ENCODE measurements around the gene TEX2. TPM values are rescaled to one million over a fixed set of nuclear protein-coding genes. Genes with fewer than 3 reads are reported as not detected.

TEX2 gene
- total RNA-seq, 2 experiments from 2014 or later: 14.0 to 14.5 TPM

GRCh38 chr17:64174686-64175456 is 88.2 kb downstream of the TEX2 start:
- no peak overlapping the region for H3K27ac Mint-ChIP-seq
- DNase-seq: no peak
- ATAC-seq: no peak
- peaks cover 25% of the 10 kb centered on the region for H3K36me3 Mint-ChIP-seq (ENCODE audit: low read depth)
- H3K4me3 Mint-ChIP-seq: no peak overlapping the region
- ChIA-PET CTCF (interaction anchor here (4.4 kb wide), 1 partner anchor 116 kb away, joined by 14 read pairs; no protein-coding TSS in a partner anchor), POLR2A (no interaction called here)
- H3K9me3 Mint-ChIP-seq: no peaks in the 10 kb centered on the region
- H3K27me3 Mint-ChIP-seq: no peaks in the 10 kb centered on the region
- H3K4me1 Mint-ChIP-seq (ENCODE audit: low read depth): no peaks in the 10 kb centered on the region
- intact Hi-C loops (cut with micrococcal nuclease): no loop called here
- no peak for TF ChIP-seq CTCF (IDR thresholded peaks at IDR 0.05)

- POLR2A ChIA-PET: interaction anchor here (1.4 kb wide), 1 partner anchor 9 kb away, joined by 5 read pairs; no protein-coding TSS in a partner anchor
These were observed 89.4 kb downstream of the TEX2 start for GRCh38 chr17:64173646-64174045.

GRCh38 chr17:64172510-64172909 is 90.5 kb downstream of the TEX2 start:
- no peaks in the 10 kb centered on the region for H3K4me1 Mint-ChIP-seq (ENCODE audit: low read depth)
- H3K4me3 Mint-ChIP-seq: no peak overlapping the region
- peaks cover 17% of the 10 kb centered on the region for H3K36me3 Mint-ChIP-seq (ENCODE audit: low read depth)
- H3K27ac Mint-ChIP-seq: no peak overlapping the region
- no peak for TF ChIP-seq CTCF (IDR thresholded peaks at IDR 0.05)
- no peaks in the 10 kb centered on the region for H3K27me3 Mint-ChIP-seq
- no peaks in the 10 kb centered on the region for H3K9me3 Mint-ChIP-seq
- DNase-seq (no peak), ATAC-seq (no peak)
- CTCF ChIA-PET: interaction anchor here (0.6 to 0.7 kb wide), 2 partner anchors 123 to 222 kb away, joined by 3 read pairs; no protein-coding TSS in a partner anchor
- POLR2A ChIA-PET: interaction anchor here (1.4 kb wide), 1 partner anchor 8 kb away, joined by 5 read pairs; no protein-coding TSS in a partner anchor
- intact Hi-C loops (cut with micrococcal nuclease): no loop called here

More at GRCh38 chr17:64173646-64174045, 89.4 kb downstream of the TEX2 start:
- Mint-ChIP-seq H3K27ac (no peak overlapping the region), H3K9me3 (no peaks in the 10 kb centered on the region), H3K27me3 (no peaks in the 10 kb centered on the region), H3K36me3 (ENCODE audit: low read depth) (peaks cover 17% of the 10 kb centered on the region), H3K4me3 (no peak overlapping the region), H3K4me1 (ENCODE audit: low read depth) (no peaks in the 10 kb centered on the region)
- CTCF ChIA-PET: no interaction called here
- TF ChIP-seq CTCF (IDR thresholded peaks at IDR 0.05): no peak
- intact Hi-C loops (cut with micrococcal nuclease): no loop called here
- DNase-seq (no peak), ATAC-seq (no peak)

GRCh38 chr17:64171041-64171440 is 92.0 kb downstream of the TEX2 start:
- no peak overlapping the region for H3K4me3 Mint-ChIP-seq

More at GRCh38 chr17:64171041-64171440, 92.0 kb downstream of the TEX2 start:
- Mint-ChIP-seq H3K27me3 (no peaks in the 10 kb centered on the region), H3K36me3 (ENCODE audit: low read depth) (peaks cover 15% of the 10 kb centered on the region), H3K27ac (no peak overlapping the region), H3K4me1 (ENCODE audit: low read depth) (no peaks in the 10 kb centered on the region), H3K9me3 (no peaks in the 10 kb centered on the region)
- intact Hi-C loops (cut with micrococcal nuclease): no loop called here
- ChIA-PET CTCF (no interaction called here), POLR2A (interaction anchor here (1.0 kb wide), 1 partner anchor 24 kb away, joined by 3 read pairs; no protein-coding TSS in a partner anchor)
- ATAC-seq: no peak
- DNase-seq: no peak
- TF ChIP-seq CTCF (IDR thresholded peaks at IDR 0.05): no peak
